Activated T-cell treated with anti-CD3 and anti-CD28 coated beads for 24 hours (primary cell): Measurements from ENCODE around the gene SVOP.
"Not testable (repeated sequence)": the region's sequence is repeated elsewhere in the genome, so short reads cannot be mapped to it uniquely, and the experiment has no call there.

Experiments
- DNase-seq: peaks from one replicate; pipeline ENCODE4 v3.0.0-alpha.2; 2020; ENCODE audit warnings: low read depth

Gene SVOP

DNA sequence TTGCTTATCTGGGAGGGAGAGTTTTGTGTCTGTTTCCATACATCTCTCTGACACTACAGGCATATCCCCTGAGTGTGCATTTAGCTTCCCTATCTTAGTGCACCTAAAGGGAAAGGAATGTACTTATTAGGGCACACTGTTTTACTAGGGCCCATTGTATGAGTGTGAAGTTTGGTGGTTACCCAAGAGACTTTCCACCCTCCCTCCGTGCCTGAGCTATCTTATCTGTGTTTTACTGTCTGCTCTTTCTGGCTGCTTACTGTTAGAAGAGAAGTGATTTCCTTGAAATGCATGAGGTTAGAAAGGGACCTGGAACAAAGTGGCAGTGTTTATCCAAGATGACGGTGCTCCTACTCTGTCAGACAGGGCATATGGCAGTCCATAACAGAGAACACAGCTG, 8.5 kb upstream of the SVOP start:
- DNase-seq: no peak

DNA sequence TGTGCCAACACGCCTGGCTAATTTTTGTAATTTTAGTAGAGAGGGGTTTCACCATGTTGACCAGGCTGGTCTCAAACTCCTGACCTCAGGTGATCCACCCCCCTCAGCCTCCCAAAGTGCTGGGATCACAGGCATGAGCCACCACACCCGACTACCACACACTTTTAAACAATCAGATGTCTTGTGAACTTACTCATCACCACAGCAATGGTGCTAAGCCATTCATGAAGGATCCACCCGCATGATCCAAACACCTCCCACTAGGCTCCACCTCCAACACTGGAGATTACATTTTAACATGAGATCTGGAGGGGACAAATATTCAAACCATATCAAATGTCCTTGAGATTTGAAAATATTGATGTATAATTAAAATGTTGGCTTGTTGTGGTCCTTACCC, 7.8 kb upstream of the SVOP start:
- not testable (repeated sequence) for DNase-seq

DNA sequence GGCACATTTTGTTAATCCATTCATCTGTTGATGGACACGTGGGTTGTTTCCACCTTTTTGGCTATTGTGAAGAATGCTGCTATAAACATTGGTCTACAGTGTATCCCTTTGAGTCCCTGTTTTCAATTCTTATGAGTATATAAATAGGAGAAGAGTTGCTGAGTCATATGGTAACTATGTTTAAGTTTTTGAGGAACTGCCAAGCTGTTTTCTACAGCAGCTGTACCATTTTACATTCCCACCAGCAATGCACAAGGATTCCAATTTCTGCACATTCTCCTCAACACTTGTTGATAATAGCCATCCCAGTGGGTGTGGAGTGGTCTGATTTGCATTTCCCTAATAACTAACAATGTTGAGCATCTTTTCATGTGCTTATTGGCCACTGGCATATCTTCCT, 6.9 kb upstream of the SVOP start:
- DNase-seq: no peak

DNA sequence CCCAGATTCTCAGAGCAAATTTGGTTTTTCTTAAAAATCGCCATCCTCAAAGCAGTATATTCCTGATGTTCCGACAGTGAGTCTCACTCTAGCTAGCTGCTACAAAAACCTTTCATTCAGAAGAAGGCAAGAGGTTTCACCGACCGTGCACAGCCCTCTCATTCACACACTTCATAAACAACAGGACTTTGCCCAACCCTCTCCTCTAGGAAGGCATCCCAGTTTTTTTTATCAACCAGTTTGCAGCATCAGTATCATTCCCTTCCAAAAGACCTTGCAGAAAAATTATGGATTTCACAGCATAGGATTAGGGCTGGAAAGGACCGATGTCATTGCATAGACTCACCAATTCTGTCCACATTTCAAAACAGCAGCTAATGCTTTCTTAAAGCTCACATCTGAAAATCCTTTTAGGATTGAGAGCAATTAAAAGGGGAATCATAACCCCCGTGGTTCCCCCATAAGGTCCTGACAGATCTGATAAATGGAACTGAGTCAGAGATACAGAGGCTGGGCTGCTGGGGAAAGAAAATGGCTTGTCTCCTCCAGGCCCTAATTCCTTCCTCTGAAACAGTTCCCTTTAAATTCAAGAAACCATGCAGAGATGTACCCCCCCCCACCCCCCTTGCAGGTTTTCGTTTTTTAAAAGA, 597 bp downstream of the SVOP start:
- DNase-seq: no peak

- no peak for DNase-seq
Measured at GRCh38 chr12:109018296-109018695, 2.6 kb downstream of the SVOP start.

DNA sequence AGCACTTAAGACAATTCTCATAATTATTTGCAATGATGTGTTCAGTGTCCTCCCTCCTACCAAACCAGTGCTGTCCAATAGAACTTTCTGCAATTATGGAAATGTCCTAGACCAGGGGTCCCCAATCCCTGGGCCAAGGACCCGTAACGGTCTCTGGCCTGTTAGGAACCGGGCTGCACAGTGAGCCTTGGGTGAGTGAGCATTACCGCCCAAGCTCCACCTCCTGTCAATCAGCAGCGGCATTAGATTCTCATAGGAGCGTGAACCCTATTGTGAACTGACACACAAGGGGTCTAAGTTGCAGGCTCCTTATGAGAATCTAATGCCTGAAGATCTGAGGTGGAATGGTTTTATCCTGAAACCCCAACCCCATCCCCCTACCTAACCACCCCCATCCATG, 3.9 kb downstream of the SVOP start:
- DNase-seq: no peak

DNA sequence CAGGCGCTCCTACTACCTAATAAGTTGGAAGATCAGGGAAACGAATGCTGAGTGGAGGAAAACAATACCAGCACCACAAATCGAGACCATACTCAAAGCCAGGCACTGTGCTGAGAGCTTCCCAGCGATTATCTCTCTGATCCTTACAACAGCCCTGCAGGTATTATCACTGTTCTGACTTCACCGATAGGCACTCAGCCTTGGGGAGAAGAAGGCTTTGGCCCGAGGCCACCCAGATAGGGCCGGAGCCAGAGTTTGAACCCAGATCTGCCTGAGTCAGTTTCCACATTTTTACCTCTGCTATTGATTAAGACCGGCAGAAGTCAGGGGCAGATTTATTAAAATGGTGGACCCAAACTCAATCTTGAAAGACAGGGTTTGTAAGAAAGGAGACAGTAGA, 4.9 kb downstream of the SVOP start:
- no peak for DNase-seq

GRCh38 chr12:109014984-109015765, 5.7 kb downstream of the SVOP start:
- DNase-seq: no peak

GRCh38 chr12:109010259-109010658, 10.6 kb downstream of the SVOP start:
- no peak for DNase-seq

GRCh38 chr12:109009766-109010165, 11.1 kb downstream of the SVOP start:
- DNase-seq: no peak

DNA sequence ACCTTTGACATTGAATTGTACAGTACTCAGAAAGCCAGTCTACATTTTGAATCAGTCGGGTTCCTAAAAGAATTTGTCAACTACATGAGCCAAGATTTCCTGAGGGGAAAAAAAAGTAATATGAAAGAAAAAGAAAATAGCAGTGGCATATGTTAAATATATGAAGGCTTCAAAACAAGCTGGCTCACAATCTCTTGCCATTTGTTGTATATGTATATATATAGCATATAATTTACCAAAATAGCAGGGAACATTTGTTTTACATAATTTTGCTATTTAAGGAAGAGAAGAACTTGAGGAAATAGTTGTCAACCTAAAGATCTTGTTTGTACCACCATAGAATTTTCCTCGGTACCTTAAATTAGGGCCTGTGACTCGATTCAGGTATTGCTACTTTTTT, 16.9 kb downstream of the SVOP start:
- DNase-seq: no peak

DNA sequence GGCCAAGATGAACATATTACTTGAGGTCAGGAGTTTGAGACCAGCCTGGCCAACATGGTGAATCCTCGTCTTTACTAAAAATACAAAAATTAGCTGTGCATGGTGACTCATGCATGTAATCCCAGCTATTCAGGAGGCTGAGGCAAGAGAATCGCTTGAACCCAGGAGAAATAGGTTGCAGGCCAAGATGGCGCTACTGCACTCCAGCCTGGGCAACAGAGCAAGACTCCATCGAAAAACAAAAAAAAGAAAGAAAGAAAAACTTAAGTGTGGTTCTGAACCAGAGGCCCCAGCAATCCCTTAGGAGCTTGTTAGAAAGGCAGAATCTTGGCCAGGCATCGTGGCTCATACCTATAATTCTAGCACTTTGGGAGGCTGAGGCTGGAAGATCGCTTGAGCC, 24.5 kb downstream of the SVOP start:
- no peak for DNase-seq

DNA sequence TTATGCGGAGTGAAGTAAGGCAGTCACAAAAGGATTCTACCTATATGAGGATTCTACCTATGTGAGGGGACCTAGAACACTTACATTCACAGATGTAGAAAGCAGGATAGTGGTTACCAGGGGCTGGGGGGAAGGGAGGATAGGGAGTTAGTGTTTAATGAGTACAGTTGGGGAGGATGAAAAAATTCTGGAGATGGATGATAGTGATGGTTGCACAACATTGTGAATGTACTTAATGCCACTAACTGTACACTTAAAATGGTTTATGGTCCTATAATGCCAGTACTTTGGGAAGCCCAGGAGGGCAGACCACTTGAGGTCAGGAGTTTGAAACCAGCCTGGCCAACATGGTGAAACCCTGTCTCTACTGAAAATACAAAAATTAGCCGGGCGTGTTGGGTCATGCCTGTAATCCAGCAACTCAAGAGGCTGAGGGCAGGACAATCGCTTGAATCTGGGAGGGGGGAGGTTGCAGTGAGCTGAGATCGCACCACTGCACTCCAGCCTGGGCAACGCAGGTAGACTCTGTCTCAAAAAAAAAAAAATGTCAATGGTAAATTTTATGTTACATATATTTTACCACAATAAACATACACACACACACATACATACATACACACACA, 25.4 kb downstream of the SVOP start:
- no peak for DNase-seq

GRCh38 chr12:108990103-108990502, 30.8 kb downstream of the SVOP start:
- DNase-seq: not testable (repeated sequence)

DNA sequence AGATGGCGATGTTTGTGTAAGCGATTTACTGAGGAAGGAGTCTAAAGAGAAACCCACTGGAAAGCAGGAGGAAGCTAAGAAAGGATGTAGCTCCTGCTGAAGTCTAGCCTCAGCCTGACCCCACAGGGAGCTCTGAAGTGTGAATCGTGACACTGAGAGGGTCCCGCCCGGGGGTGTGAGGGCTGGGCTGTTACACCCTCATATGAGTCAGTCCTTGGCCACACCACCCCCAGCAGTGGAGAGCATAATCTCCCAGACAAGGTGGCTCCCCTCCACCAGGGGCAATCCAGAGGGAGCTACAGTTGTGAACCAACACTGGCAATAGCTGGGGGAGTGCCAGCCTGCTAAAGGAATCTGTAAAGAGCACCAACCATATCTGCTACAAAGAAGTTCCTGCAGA, 31.5 kb downstream of the SVOP start:
- no peak for DNase-seq

GRCh38 chr12:108985750-108986149, 35.1 kb downstream of the SVOP start:
- no peak for DNase-seq

- DNase-seq: no peak
Measured at GRCh38 chr12:108983227-108983626, 37.6 kb downstream of the SVOP start.

- DNase-seq: no peak
Measured at GRCh38 chr12:108982621-108983219, 38.1 kb downstream of the SVOP start.

DNA sequence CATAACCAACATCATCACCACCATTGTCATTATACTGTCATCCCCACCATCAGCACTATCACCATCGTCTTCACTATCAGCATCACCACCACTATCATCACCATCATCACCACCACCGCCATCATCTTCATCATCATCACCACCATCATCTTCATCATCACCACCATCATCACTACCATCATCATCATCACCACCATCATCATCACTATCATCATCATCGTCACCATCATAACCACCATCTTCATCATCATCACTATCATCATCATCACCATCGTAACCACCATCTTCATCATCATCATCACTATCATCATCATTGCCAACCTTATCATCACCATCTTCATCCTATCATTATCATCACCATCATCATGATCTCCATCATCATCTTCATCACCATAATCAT, 39.0 kb downstream of the SVOP start:
- no peak for DNase-seq

DNA sequence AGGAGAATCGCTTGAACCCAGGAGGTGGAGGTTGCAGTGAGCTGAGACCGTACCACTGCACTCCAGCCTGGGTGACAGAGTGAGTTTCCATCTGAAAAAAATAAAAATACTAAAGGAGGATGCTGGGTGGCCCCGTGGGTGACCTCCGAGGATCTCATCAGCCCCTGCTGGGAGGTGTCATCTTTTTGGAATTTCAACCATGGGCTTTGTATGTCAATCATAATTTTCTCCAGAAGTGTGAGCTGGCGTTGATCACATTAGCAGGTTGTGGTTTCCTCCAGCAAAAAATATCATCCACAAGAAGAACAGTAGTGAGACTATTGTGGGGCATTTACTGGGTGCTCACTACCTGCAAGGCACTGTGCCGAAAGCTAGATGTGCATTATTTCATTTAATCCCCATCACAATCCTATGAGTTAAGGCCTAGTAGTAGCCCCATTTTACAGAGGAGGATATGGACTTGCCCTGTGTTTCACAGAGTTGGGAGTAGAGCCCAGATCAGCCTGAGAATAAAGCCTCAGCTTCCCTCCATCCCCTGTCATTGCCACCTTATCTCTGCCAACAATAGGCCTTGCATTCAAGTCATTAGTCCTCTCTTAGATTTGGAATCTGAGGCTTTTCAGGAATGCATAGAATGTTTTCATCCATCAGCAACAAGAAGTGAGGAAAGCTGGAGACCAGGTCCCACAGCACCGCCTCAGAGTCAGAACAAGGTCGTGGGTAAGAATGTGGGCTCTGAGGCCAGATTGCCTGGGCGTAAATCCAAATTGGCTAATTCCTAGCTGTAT, 39.8 kb downstream of the SVOP start:
- DNase-seq: no peak

DNA sequence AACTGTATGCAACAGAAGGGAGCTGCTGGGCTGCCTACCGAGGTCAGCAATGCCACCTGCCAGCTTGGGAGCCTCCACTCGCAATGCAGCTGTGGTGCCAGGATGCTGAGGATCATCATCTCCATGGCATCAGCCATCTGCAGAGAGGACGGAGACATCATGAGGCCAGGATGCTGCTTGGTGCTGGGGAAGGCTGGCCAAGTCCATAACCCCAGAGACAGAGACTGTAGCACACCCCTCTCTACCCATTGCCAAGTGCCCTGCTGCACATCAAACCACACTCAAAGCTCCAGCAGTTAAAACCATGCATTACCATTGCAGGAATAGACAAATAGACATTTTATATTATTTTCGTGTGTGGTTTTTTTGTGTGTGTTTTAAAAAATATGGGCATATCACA, 43.5 kb downstream of the SVOP start:
- DNase-seq: no peak

GRCh38 chr12:108975024-108975593, 45.8 kb downstream of the SVOP start:
- DNase-seq: no peak
